NB4 (cell line): Measurements from ENCODE around the gene SMYD3.

Experiments used
- DNase-seq: peaks from one replicate; pipeline ENCODE4 v3.0.0; 2010; ENCODE audit warnings: low read depth
- H3K4me3 ChIP-seq: one replicate; pipeline ENCODE4 v1.5.1; 2011; ENCODE audit warnings: mild to moderate bottlenecking, low read depth, low read length, moderate library complexity
- CTCF ChIP-seq: IDR thresholded peaks from one replicate; pipeline ENCODE4 v1.5.1; 2012; ENCODE audit warnings: low read depth, low read length
- MAX ChIP-seq: IDR thresholded peaks from 2 replicates; pipeline ENCODE4 v1.6.1; 2011; ENCODE audit warnings: low read depth, low read length
- MYC ChIP-seq: IDR thresholded peaks from 2 replicates; pipeline ENCODE4 v1.6.1; 2011; ENCODE audit warnings: low read depth, low read length
- POLR2A ChIP-seq: IDR thresholded peaks from 2 replicates; pipeline ENCODE4 v1.6.1; 2011; ENCODE audit warnings: mild to moderate bottlenecking; ENCODE audit not compliant: insufficient read length; ENCODE audit errors: extremely low read depth

Gene SMYD3

GRCh38 chr1:245768596-245768995 is 738.5 kb downstream of the SMYD3 start:
- no peak for TF ChIP-seq POLR2A
- no peak for TF ChIP-seq MAX
- no peak for TF ChIP-seq CTCF
- no peak for TF ChIP-seq MYC
- DNase-seq: no peak
- H3K4me3 ChIP-seq: no peak overlapping the region

GRCh38 chr1:245765230-245766000 is 741.7 kb downstream of the SMYD3 start:
- no peak for DNase-seq
- TF ChIP-seq MAX: no peak
- TF ChIP-seq CTCF: no peak
- no peak for TF ChIP-seq MYC
- no peak for TF ChIP-seq POLR2A
- no peak overlapping the region for H3K4me3 ChIP-seq

GRCh38 chr1:245763873-245764331 is 743.2 kb downstream of the SMYD3 start:
- no peak for TF ChIP-seq MAX
- TF ChIP-seq MYC: no peak
- TF ChIP-seq POLR2A: no peak
- no peak for TF ChIP-seq CTCF
- no peak for DNase-seq
- H3K4me3 ChIP-seq: no peak overlapping the region

- DNase-seq: no peak
- no peak overlapping the region for H3K4me3 ChIP-seq
- TF ChIP-seq CTCF (no peak), POLR2A (no peak), MYC (no peak), MAX (no peak)
Measured at GRCh38 chr1:245762396-245762910, 744.6 kb downstream of the SMYD3 start.

GRCh38 chr1:245760301-245760700 is 746.8 kb downstream of the SMYD3 start:
- TF ChIP-seq MAX (no peak), CTCF (no peak), POLR2A (no peak), MYC (no peak)
- no peak overlapping the region for H3K4me3 ChIP-seq
- no peak for DNase-seq
